ENCODE data around the gene EPX.

The EPX gene

DNA sequence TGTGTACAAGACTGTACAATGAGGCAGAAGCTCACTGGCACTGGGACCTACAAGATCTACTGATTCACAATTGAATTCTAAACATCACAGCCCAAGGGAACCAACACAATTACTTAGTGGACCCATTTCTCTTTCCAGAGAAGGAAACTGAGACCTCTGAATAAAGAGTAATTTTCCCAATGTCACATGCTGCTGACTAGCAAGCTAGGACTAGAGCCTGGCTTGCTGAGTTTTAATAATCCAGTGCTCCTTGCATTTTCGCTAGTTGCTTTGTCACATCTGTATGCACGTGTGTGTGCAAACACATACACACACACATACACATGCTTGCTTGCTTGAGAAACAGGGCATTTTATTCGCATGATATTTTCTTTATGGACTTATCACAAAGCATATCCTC lies 42.0 kb downstream of the EPX start:
- Histone ChIP-seq H3K9me3 (replicated peaks in 1 of 2; ENCODE audit: control insufficient read depth in 2 of 2, insufficient read depth in 1 of 2, low read depth in 1 of 2, low read length in 2 of 2) (no peaks in the 10 kb centered on the region), H3K14ac (ENCODE audit: low read length) (no peak overlapping the region), H2BK12ac (ENCODE audit: low read length) (no peak overlapping the region), H3K79me1 (ENCODE audit: low read depth, low read length) (no peaks in the 10 kb centered on the region), H3K27ac (replicated peaks; ENCODE audit: low read length) (no peak overlapping the region), H3K23ac (ENCODE audit: low read depth, low read length, poor library complexity) (no peak overlapping the region), H2BK120ac (ENCODE audit: low read depth, low read length) (no peak overlapping the region), H2BK15ac (ENCODE audit: low read length) (no peak overlapping the region), H3K4me1 (ENCODE audit: control insufficient read depth in 2 of 2, insufficient read depth in 1 of 2, low read depth in 1 of 2, low read length in 2 of 2) (peaks cover 0 to 1% of the 10 kb centered on the region in 2 donors), H3K4ac (ENCODE audit: low read length) (no peak overlapping the region), H3K9ac (ENCODE audit: low read depth, low read length, poor library complexity) (no peak overlapping the region), H3K4me3 (ENCODE audit: low read length in 2 of 2) (no peak overlapping the region), H2AK5ac (ENCODE audit: low read depth, low read length) (no peak overlapping the region), H2AFZ (ENCODE audit: low read length) (no peak overlapping the region), H3K18ac (ENCODE audit: low read length) (no peak overlapping the region), H4K8ac (ENCODE audit: low read depth, low read length) (no peak overlapping the region), H3K4me2 (ENCODE audit: insufficient read depth, low read length, poor library complexity, severe bottlenecking) (no peak overlapping the region), H3K36me3 (replicated peaks in 1 of 2; ENCODE audit: control insufficient read depth in 2 of 2, insufficient read depth in 2 of 2, low read length in 2 of 2) (no peaks in the 10 kb centered on the region), H2BK5ac (ENCODE audit: low read length) (no peak overlapping the region), H4K91ac (ENCODE audit: low read depth, low read length, poor library complexity) (no peak overlapping the region), H3K27me3 (ENCODE audit: control insufficient read depth in 3 of 3, insufficient read depth in 3 of 3, low read depth in 1 of 3, low read length in 3 of 3) (peaks cover 0 to 58% (median 0%) of the 10 kb centered on the region in 3 experiments)
- no CpG with 5 or more reads among the region's 3 CpGs for WGBS, 2 donors (ENCODE audit: extremely low coverage in 2 of 2, insufficient read length in 2 of 2, insufficient replicate concordance in 1 of 2)
- no peak for DNase-seq (ENCODE audit: low spot score)

DNA sequence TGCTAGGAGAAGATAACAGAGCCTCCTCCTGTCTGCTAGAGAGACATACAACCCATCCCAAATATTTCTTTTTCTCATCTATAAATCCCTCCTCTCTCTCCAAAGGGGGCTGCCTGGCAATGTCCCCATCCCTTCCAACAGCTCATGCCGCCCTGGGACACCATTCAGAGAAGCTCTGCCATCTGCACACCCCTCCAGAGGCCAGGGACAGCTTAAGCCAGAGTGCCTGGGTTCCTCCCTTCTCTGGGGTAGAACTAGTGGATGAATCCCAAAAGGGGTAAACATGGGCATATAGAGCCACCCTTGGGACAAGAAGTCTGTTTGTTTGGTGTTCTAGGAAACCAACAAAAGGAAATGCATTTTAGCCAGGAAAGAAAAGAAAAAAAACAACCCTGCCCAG lies 43.3 kb downstream of the EPX start:
- WGBS, 2 donors (ENCODE audit: extremely low coverage in 2 of 2, insufficient read length in 2 of 2, insufficient replicate concordance in 1 of 2) = no CpG with 5 or more reads among the region's 1 CpG
- H3K36me3 ChIP-seq (replicated peaks in 1 of 2; ENCODE audit: control insufficient read depth in 2 of 2, insufficient read depth in 2 of 2, low read length in 2 of 2) = no peaks in the 10 kb centered on the region
- H3K18ac ChIP-seq (ENCODE audit: low read length) = no peak overlapping the region

DNA sequence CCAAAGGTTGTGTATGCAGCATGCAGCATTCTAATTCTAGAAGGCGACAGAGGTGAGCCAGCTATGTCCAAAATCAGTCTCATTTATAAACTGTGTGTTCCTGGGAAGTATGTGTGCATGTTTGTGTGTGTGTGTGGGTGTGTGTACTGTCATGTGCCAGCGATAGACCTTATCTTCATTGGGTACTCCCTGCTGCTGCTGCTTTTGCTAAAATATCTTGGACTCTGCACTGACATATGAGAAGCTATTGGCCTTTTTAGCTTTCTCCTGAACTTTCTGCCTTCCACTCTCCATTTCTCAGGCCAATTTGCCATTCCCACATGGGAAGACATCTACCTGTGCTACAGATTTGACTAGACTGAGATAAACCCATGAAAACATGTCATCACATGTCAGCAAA lies 43.9 kb downstream of the EPX start:
- Histone ChIP-seq H4K8ac (ENCODE audit: low read depth, low read length) (no peak overlapping the region), H3K4ac (ENCODE audit: low read length) (no peak overlapping the region), H3K4me1 (ENCODE audit: control insufficient read depth in 2 of 2, insufficient read depth in 1 of 2, low read depth in 1 of 2, low read length in 2 of 2) (peaks cover 0 to 1% of the 10 kb centered on the region in 2 donors), H3K9me3 (replicated peaks in 1 of 2; ENCODE audit: control insufficient read depth in 2 of 2, insufficient read depth in 1 of 2, low read depth in 1 of 2, low read length in 2 of 2) (no peaks in the 10 kb centered on the region), H3K27ac (replicated peaks; ENCODE audit: low read length) (no peak overlapping the region), H2BK12ac (ENCODE audit: low read length) (no peak overlapping the region), H3K9ac (ENCODE audit: low read depth, low read length, poor library complexity) (no peak overlapping the region), H4K91ac (ENCODE audit: low read depth, low read length, poor library complexity) (no peak overlapping the region), H3K36me3 (replicated peaks in 1 of 2; ENCODE audit: control insufficient read depth in 2 of 2, insufficient read depth in 2 of 2, low read length in 2 of 2) (no peaks in the 10 kb centered on the region), H3K4me2 (ENCODE audit: insufficient read depth, low read length, poor library complexity, severe bottlenecking) (no peak overlapping the region), H2AK5ac (ENCODE audit: low read depth, low read length) (no peak overlapping the region), H3K23ac (ENCODE audit: low read depth, low read length, poor library complexity) (no peak overlapping the region), H3K14ac (ENCODE audit: low read length) (no peak overlapping the region), H3K79me1 (ENCODE audit: low read depth, low read length) (no peaks in the 10 kb centered on the region), H2BK15ac (ENCODE audit: low read length) (no peak overlapping the region), H2BK5ac (ENCODE audit: low read length) (no peak overlapping the region), H2BK120ac (ENCODE audit: low read depth, low read length) (no peak overlapping the region), H3K27me3 (ENCODE audit: control insufficient read depth in 3 of 3, insufficient read depth in 3 of 3, low read depth in 1 of 3, low read length in 3 of 3) (peaks cover 0 to 75% (median 0%) of the 10 kb centered on the region in 3 experiments), H3K18ac (ENCODE audit: low read length) (no peak overlapping the region), H3K4me3 (ENCODE audit: low read length in 2 of 2) (no peak overlapping the region), H2AFZ (ENCODE audit: low read length) (no peak overlapping the region)
- WGBS, 2 donors (ENCODE audit: extremely low coverage in 2 of 2, insufficient read length in 2 of 2, insufficient replicate concordance in 1 of 2) = no CpG with 5 or more reads among the region's 2 CpGs
- DNase-seq (ENCODE audit: low spot score) = no peak

More for the DNA sequence above, 43.3 kb downstream of the EPX start:
- Histone ChIP-seq H2BK5ac (ENCODE audit: low read length) (no peak overlapping the region), H3K4me1 (ENCODE audit: control insufficient read depth in 2 of 2, insufficient read depth in 1 of 2, low read depth in 1 of 2, low read length in 2 of 2) (peaks cover 0 to 1% of the 10 kb centered on the region in 2 donors), H2BK120ac (ENCODE audit: low read depth, low read length) (no peak overlapping the region), H3K9ac (ENCODE audit: low read depth, low read length, poor library complexity) (no peak overlapping the region), H3K9me3 (replicated peaks in 1 of 2; ENCODE audit: control insufficient read depth in 2 of 2, insufficient read depth in 1 of 2, low read depth in 1 of 2, low read length in 2 of 2) (no peaks in the 10 kb centered on the region), H3K23ac (ENCODE audit: low read depth, low read length, poor library complexity) (no peak overlapping the region), H3K4me3 (ENCODE audit: low read length in 2 of 2) (no peak overlapping the region), H3K14ac (ENCODE audit: low read length) (no peak overlapping the region), H3K27ac (replicated peaks; ENCODE audit: low read length) (no peak overlapping the region), H3K79me1 (ENCODE audit: low read depth, low read length) (no peaks in the 10 kb centered on the region), H2AFZ (ENCODE audit: low read length) (no peak overlapping the region), H3K27me3 (ENCODE audit: control insufficient read depth in 3 of 3, insufficient read depth in 3 of 3, low read depth in 1 of 3, low read length in 3 of 3) (peaks cover 0 to 71% (median 0%) of the 10 kb centered on the region in 3 experiments), H2BK15ac (ENCODE audit: low read length) (no peak overlapping the region), H3K4me2 (ENCODE audit: insufficient read depth, low read length, poor library complexity, severe bottlenecking) (no peak overlapping the region), H2BK12ac (ENCODE audit: low read length) (no peak overlapping the region), H3K4ac (ENCODE audit: low read length) (no peak overlapping the region), H2AK5ac (ENCODE audit: low read depth, low read length) (no peak overlapping the region), H4K8ac (ENCODE audit: low read depth, low read length) (no peak overlapping the region), H4K91ac (ENCODE audit: low read depth, low read length, poor library complexity) (no peak overlapping the region)
- DNase-seq (ENCODE audit: low spot score) = no peak

DNA sequence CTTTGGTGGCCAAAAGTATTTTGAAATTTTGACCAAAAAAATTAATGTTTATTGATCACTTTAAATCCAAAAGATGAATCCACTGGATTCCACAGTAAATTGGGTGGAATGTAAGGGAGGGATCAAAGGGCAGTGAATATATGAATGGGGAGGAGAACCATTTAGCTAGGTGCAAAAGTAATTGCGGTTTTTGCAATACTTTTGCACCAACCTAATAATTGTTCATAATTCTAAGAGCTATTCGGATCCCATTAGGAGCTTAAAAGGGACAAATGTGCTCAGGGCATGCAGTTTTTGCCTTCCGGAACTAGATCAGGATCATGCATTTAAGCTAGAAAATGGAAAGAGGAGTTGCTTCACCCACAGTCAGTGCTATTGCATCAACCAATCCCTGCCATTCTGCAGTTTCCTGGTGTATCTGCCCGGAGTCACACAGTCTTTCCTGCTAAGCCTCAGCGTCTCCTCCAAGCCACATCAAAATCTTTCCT lies 45.7 kb downstream of the EPX start, which contains the start of gene LPO:
Gene LPO (plus strand): TSS at position 438 of the 488 bp plus-strand sequence. CDS start 4,396 bp downstream, outside the sequence.
- Histone ChIP-seq H2BK5ac (ENCODE audit: low read length) (no peak within 1 kb of the TSS), H4K8ac (ENCODE audit: low read depth, low read length) (no peak within 1 kb of the TSS), H3K79me1 (ENCODE audit: low read depth, low read length) (no peaks in the 10 kb centered on the region), H2BK120ac (ENCODE audit: low read depth, low read length) (no peak within 1 kb of the TSS), H2AFZ (ENCODE audit: low read length) (no peak within 1 kb of the TSS), H3K23ac (ENCODE audit: low read depth, low read length, poor library complexity) (no peak within 1 kb of the TSS), H3K4ac (ENCODE audit: low read length) (no peak within 1 kb of the TSS), H3K27me3 (ENCODE audit: control insufficient read depth in 3 of 3, insufficient read depth in 3 of 3, low read depth in 1 of 3, low read length in 3 of 3) (peaks cover 0 to 77% (median 0%) of the 10 kb centered on the region in 3 experiments), H3K27ac (replicated peaks; ENCODE audit: low read length) (no peak within 1 kb of the TSS), H3K9me3 (replicated peaks in 1 of 2; ENCODE audit: control insufficient read depth in 2 of 2, insufficient read depth in 1 of 2, low read depth in 1 of 2, low read length in 2 of 2) (no peaks in the 10 kb centered on the region), H3K9ac (ENCODE audit: low read depth, low read length, poor library complexity) (peak within 1 kb of the TSS; percentile 33), H2BK12ac (ENCODE audit: low read length) (no peak within 1 kb of the TSS), H3K4me2 (ENCODE audit: insufficient read depth, low read length, poor library complexity, severe bottlenecking) (no peak within 1 kb of the TSS), H3K14ac (ENCODE audit: low read length) (no peak within 1 kb of the TSS), H3K36me3 (replicated peaks in 1 of 2; ENCODE audit: control insufficient read depth in 2 of 2, insufficient read depth in 2 of 2, low read length in 2 of 2) (no peaks in the 10 kb centered on the region), H2AK5ac (ENCODE audit: low read depth, low read length) (no peak within 1 kb of the TSS), H3K4me1 (ENCODE audit: control insufficient read depth in 2 of 2, insufficient read depth in 1 of 2, low read depth in 1 of 2, low read length in 2 of 2) (no peaks in the 10 kb centered on the region), H3K4me3 (ENCODE audit: low read length in 2 of 2) (no peak within 1 kb of the TSS), H4K91ac (ENCODE audit: low read depth, low read length, poor library complexity) (peak within 1 kb of the TSS; percentile 15), H2BK15ac (ENCODE audit: low read length) (no peak within 1 kb of the TSS), H3K18ac (ENCODE audit: low read length) (no peak within 1 kb of the TSS)
- no peak for DNase-seq (ENCODE audit: low spot score)
- WGBS, 2 donors (ENCODE audit: extremely low coverage in 2 of 2, insufficient read length in 2 of 2, insufficient replicate concordance in 1 of 2) = no CpG with 5 or more reads among the region's 5 CpGs
